MM.1S (cell line): Measurements from ENCODE around the gene TBKBP1.
A peak's percentile ranks its signal among the peaks of the same experiment; 100 is the strongest.

Experiments
- DNase-seq: peaks from one replicate; pipeline ENCODE4 v3.0.0-alpha.2; 2015
- H2AFZ ChIP-seq: fragments of 300-600 bp; sonication (generic); 2 replicates; pipeline ENCODE4 v1.6.0; 2016; ENCODE audit warnings: antibody characterized with exemption, low read length
- H3F3A ChIP-seq: fragments of 300-600 bp; sonication (generic); 2 replicates; pipeline ENCODE4 v1.6.1; 2016; ENCODE audit warnings: mild to moderate bottlenecking, antibody characterized with exemption, low read length, moderate library complexity, mixed read lengths; ENCODE audit not compliant: insufficient read depth
- H3K27ac ChIP-seq: fragments of 300-600 bp; sonication (generic); 2 replicates; pipeline ENCODE4 v1.5.1; 2016; ENCODE audit warnings: mild to moderate bottlenecking, low read length
- H3K27me3 ChIP-seq: fragments of 300-600 bp; sonication (generic); replicated peaks from 2 replicates; pipeline ENCODE4 v1.6.0; 2016; ENCODE audit warnings: low read length; ENCODE audit not compliant: insufficient read depth
- H3K36me3 ChIP-seq: fragments of 300-600 bp; sonication (generic); replicated peaks from 2 replicates; pipeline ENCODE4 v1.6.1; 2016; ENCODE audit warnings: mild to moderate bottlenecking, low read length, mixed read lengths; ENCODE audit not compliant: insufficient read depth
- H3K4me1 ChIP-seq: fragments of 300-600 bp; sonication (generic); 2 replicates; pipeline ENCODE4 v1.6.1; 2016; ENCODE audit warnings: low read length, mixed read lengths
- H3K4me2 ChIP-seq: fragments of 300-600 bp; sonication (generic); 2 replicates; pipeline ENCODE4 v1.6.0; 2016; ENCODE audit warnings: low read depth, low read length
- H3K4me3 ChIP-seq: fragments of 300-600 bp; sonication (generic); 2 replicates; pipeline ENCODE4 v1.5.1; 2016; ENCODE audit warnings: low read length, mixed read lengths
- H3K79me2 ChIP-seq: fragments of 300-600 bp; sonication (generic); 2 replicates; pipeline ENCODE4 v1.6.1; 2016; ENCODE audit warnings: mixed run types, low read length, mixed read lengths
- H3K9ac ChIP-seq: fragments of 300-600 bp; sonication (generic); 2 replicates; pipeline ENCODE4 v1.6.1; 2016; ENCODE audit warnings: low read length, mixed read lengths
- H3K9me2 ChIP-seq: fragments of 300-600 bp; sonication (generic); replicated peaks from 2 replicates; pipeline ENCODE4 v1.6.1; 2016; ENCODE audit warnings: mild to moderate bottlenecking, low read length, mixed read lengths; ENCODE audit not compliant: insufficient read depth
- H3K9me3 ChIP-seq: fragments of 300-600 bp; sonication (generic); replicated peaks from 2 replicates; pipeline ENCODE4 v1.6.1; 2016; ENCODE audit warnings: mild to moderate bottlenecking, low read length, mixed read lengths; ENCODE audit not compliant: insufficient read depth
- H4K20me1 ChIP-seq: fragments of 300-600 bp; sonication (generic); 2 replicates; pipeline ENCODE4 v1.6.1; 2016; ENCODE audit warnings: mild to moderate bottlenecking, low read length, moderate library complexity, mixed read lengths; ENCODE audit not compliant: insufficient read depth
- CTCF ChIP-seq: fragments of 300-600 bp; sonication (generic); IDR thresholded peaks from 2 replicates; pipeline ENCODE4 v1.5.1; 2016; ENCODE audit warnings: antibody characterized with exemption, low read length, mixed read lengths
- EZH2 ChIP-seq: fragments of 300-600 bp; sonication (generic); optimal IDR thresholded peaks from 2 replicates; pipeline ENCODE3; 2017; ENCODE audit warnings: low read depth, mild to moderate bottlenecking, antibody characterized with exemption, low read length, mixed read lengths
- EZH2phosphoT487 ChIP-seq: fragments of 300-600 bp; sonication (generic); IDR thresholded peaks from 2 replicates; pipeline ENCODE4 v1.6.1; 2018; ENCODE audit warnings: antibody characterized with exemption, low read length

The TBKBP1 gene

GRCh38 chr17:47669081-47669480 is 24.9 kb upstream of the TBKBP1 start:
- no peaks in the 10 kb centered on the region for H3K27me3 ChIP-seq
- H3F3A ChIP-seq, result peaks cover 10% of the 10 kb centered on the region
- H3K9me3 ChIP-seq, result no peaks in the 10 kb centered on the region
- no peak overlapping the region for H3K27ac ChIP-seq
- H3K9me2 ChIP-seq, result no peaks in the 10 kb centered on the region
- no peak overlapping the region for H2AFZ ChIP-seq
- H3K79me2 ChIP-seq, result peaks cover 82% of the 10 kb centered on the region
- H4K20me1 ChIP-seq, result peaks cover 19% of the 10 kb centered on the region; the same call in 1 of the 2 replicates
- H3K4me1 ChIP-seq, result peaks cover 10% of the 10 kb centered on the region; the same call in 1 of the 2 replicates
- no peak for DNase-seq
- peaks cover 52% of the 10 kb centered on the region for H3K36me3 ChIP-seq
- H3K9ac ChIP-seq, result no peak overlapping the region
- no peak overlapping the region for H3K4me3 ChIP-seq
- no peak overlapping the region for H3K4me2 ChIP-seq
- no peak for TF ChIP-seq EZH2
- TF ChIP-seq CTCF, result no peak

- no peak for TF ChIP-seq CTCF
- no peak for TF ChIP-seq EZH2
- TF ChIP-seq EZH2phosphoT487, result no peak
- H3K9me3 ChIP-seq, result no peaks in the 10 kb centered on the region
- peaks cover 13% of the 10 kb centered on the region for H3F3A ChIP-seq
- H4K20me1 ChIP-seq, result peaks cover 21% of the 10 kb centered on the region; the same call in 1 of the 2 replicates
- H3K9me2 ChIP-seq, result no peaks in the 10 kb centered on the region
- no peak overlapping the region for H3K4me3 ChIP-seq
- H2AFZ ChIP-seq, result no peak overlapping the region
- no peak overlapping the region for H3K4me2 ChIP-seq
- H3K9ac ChIP-seq, result no peak overlapping the region
- peaks cover 53% of the 10 kb centered on the region for H3K36me3 ChIP-seq
- no peaks in the 10 kb centered on the region for H3K27me3 ChIP-seq
- H3K79me2 ChIP-seq, result peaks cover 81% of the 10 kb centered on the region
- peak overlapping the region; percentile 9; the same call in 1 of the 2 replicates for H3K27ac ChIP-seq
- DNase-seq, result no peak
- H3K4me1 ChIP-seq, result 0 out of 2 replicates have a peak, but pooled peaks cover 8% of the 10 kb centered on the region
Measured at GRCh38 chr17:47670064-47670463, 23.9 kb upstream of the TBKBP1 start.

GRCh38 chr17:47674499-47674898 is 19.5 kb upstream of the TBKBP1 start:
- Histone ChIP-seq H3K4me1 (0 out of 2 replicates have a peak, but pooled peaks cover 5% of the 10 kb centered on the region), H3K4me2 (no peak overlapping the region), H3F3A (peaks cover 22% of the 10 kb centered on the region), H3K9me2 (no peaks in the 10 kb centered on the region), H3K27me3 (no peaks in the 10 kb centered on the region), H3K79me2 (peaks cover 78% of the 10 kb centered on the region), H3K9me3 (no peaks in the 10 kb centered on the region), H3K4me3 (no peak overlapping the region), H3K9ac (no peak overlapping the region), H3K36me3 (peaks cover 67% of the 10 kb centered on the region), H2AFZ (no peak overlapping the region), H3K27ac (no peak overlapping the region), H4K20me1 (peaks cover 16% of the 10 kb centered on the region; the same call in 1 of the 2 replicates)
- TF ChIP-seq EZH2phosphoT487, result no peak
- TF ChIP-seq EZH2, result no peak
- no peak for TF ChIP-seq CTCF
- DNase-seq, result no peak
